HepG2 (cell line): ENCODE results near the gene ANKLE1. TPM values are rescaled to one million over a fixed set of nuclear protein-coding genes. Genes with fewer than 3 reads are reported as not detected.
A peak's percentile ranks its signal among the peaks of the same experiment; 100 is the strongest.

Experiments used
- CHCHD3 ChIP-seq: sonication (generic); formaldehyde crosslinking; IDR thresholded peaks from 2 replicates; pipeline ENCODE4 v1.8.0; 2022; ENCODE audit warnings: mild to moderate bottlenecking, missing genetic modification reagents, moderate library complexity
- FOXP1 ChIP-seq, 2 experiments: fragments of 450-650 bp in 1 of 2; IDR thresholded peaks; 2 replicates each; pipeline ENCODE4 v1.6.1; 2017 to 2018; ENCODE audit warnings: antibody characterized with exemption in 1 of 2
- NR2F1 ChIP-seq, 2 experiments: fragments of 450-650 bp in 1 of 2; formaldehyde crosslinking in 1 of 2; IDR thresholded peaks; 2 replicates each; pipeline versions ENCODE4 v1.5.0 to v1.6.1; 2016 to 2020; ENCODE audit warnings: mild to moderate bottlenecking in 1 of 2, missing compliant biosample characterization in 1 of 2, missing genetic modification reagents in 1 of 2, moderate library complexity in 1 of 2
- PITX1 ChIP-seq: sonication (generic); formaldehyde crosslinking; IDR thresholded peaks from 2 replicates; pipeline ENCODE4 v1.5.1; 2020; ENCODE audit warnings: mild to moderate bottlenecking, missing genetic modification reagents
- SRSF9 ChIP-seq: fragments of 200-400 bp; formaldehyde crosslinking; IDR thresholded peaks from 2 replicates; pipeline ENCODE4 v1.6.1; 2018; ENCODE audit warnings: borderline replicate concordance, mild to moderate bottlenecking, low read depth, low read length; ENCODE audit not compliant: insufficient read depth, poor library complexity, severe bottlenecking
- ZFAT ChIP-seq: sonication (generic); formaldehyde crosslinking; conservative IDR thresholded peaks from 2 replicates; pipeline ENCODE4 v1.8.1; 2023; ENCODE audit warnings: missing genetic modification reagents, inconsistent platforms
- ZMYM3 ChIP-seq: sonication (generic); formaldehyde crosslinking; IDR thresholded peaks from 2 replicates; pipeline ENCODE4 v1.5.1; 2020; ENCODE audit warnings: mild to moderate bottlenecking, missing genetic modification reagents
- ZNF530 ChIP-seq: sonication (generic); formaldehyde crosslinking; IDR thresholded peaks from 2 replicates; pipeline ENCODE4 v1.5.0; 2020; ENCODE audit warnings: low read depth, mild to moderate bottlenecking, missing genetic modification reagents
- polyA plus RNA-seq, 8 experiments: library from polyadenylated mRNA; depleted of rRNA in 3 of 8; stranded (reverse) in 7 of 8; unstranded in 1 of 8; fragments of >200 nt; fragmentation: Illumina TruSeq in 4 of 8; extraction: Trizol in 4 of 8; gene quantifications; 2 replicates each; pipeline versions ENCODE4 v1.2.1 to v1.2.3, GENCODE V29; 2011 to 2016; ENCODE audit warnings: low read depth in 4 of 8, missing spikeins in 1 of 8, mixed read lengths in 1 of 8; ENCODE audit not compliant: insufficient read depth in 1 of 8
- total RNA-seq, 5 experiments: library from RNA; depleted of rRNA; stranded (reverse); fragments of >200 nt; fragmentation: Illumina TruSeq; extraction: Trizol; gene quantifications; 2 replicates each; pipeline ENCODE4 v1.2.3, GENCODE V29; 2016; ENCODE audit warnings: low read depth in 1 of 5
- TF ChIP-seq, protein P1 (sequence below): IDR thresholded peaks from 2 replicates; pipeline ENCODE4 v1.6.1; 2012; ENCODE audit warnings: low read length, improper control_type of control experiment
- TF ChIP-seq, protein P2 (sequence below): fragments of 450-650 bp; IDR thresholded peaks from 2 replicates; pipeline ENCODE4 v1.6.1; 2016
- TF ChIP-seq, protein P3 (sequence below): sonication (generic); formaldehyde crosslinking; IDR thresholded peaks from 2 replicates; pipeline ENCODE4 v1.5.1; 2020; ENCODE audit warnings: missing genetic modification reagents, mild to moderate bottlenecking, borderline replicate concordance
- TF ChIP-seq, protein P4 (sequence below): sonication (generic); formaldehyde crosslinking; IDR thresholded peaks from 2 replicates; pipeline ENCODE4 v1.5.0; 2020; ENCODE audit warnings: mild to moderate bottlenecking, missing genetic modification reagents
- TF ChIP-seq, protein P5 (sequence below): IDR thresholded peaks from 2 replicates; pipeline ENCODE4 v1.6.1; 2012; ENCODE audit warnings: inconsistent platforms
- TF ChIP-seq, protein P6 (sequence below): sonication (generic); formaldehyde crosslinking; IDR thresholded peaks from 2 replicates; pipeline ENCODE4 v1.8.1; 2023; ENCODE audit warnings: mild to moderate bottlenecking, missing genetic modification reagents, borderline replicate concordance
- TF ChIP-seq, protein P7 (sequence below): sonication (generic); formaldehyde crosslinking; IDR thresholded peaks from 2 replicates; pipeline ENCODE4 v1.5.0; 2020; ENCODE audit warnings: missing genetic modification reagents

ANKLE1 gene
- total and polyA plus RNA-seq, 2 of the 13 experiments (the other 11 are each of a cell fraction or from before 2014, with no cell fraction given) = 0.69 to 1.5 TPM

DNA sequence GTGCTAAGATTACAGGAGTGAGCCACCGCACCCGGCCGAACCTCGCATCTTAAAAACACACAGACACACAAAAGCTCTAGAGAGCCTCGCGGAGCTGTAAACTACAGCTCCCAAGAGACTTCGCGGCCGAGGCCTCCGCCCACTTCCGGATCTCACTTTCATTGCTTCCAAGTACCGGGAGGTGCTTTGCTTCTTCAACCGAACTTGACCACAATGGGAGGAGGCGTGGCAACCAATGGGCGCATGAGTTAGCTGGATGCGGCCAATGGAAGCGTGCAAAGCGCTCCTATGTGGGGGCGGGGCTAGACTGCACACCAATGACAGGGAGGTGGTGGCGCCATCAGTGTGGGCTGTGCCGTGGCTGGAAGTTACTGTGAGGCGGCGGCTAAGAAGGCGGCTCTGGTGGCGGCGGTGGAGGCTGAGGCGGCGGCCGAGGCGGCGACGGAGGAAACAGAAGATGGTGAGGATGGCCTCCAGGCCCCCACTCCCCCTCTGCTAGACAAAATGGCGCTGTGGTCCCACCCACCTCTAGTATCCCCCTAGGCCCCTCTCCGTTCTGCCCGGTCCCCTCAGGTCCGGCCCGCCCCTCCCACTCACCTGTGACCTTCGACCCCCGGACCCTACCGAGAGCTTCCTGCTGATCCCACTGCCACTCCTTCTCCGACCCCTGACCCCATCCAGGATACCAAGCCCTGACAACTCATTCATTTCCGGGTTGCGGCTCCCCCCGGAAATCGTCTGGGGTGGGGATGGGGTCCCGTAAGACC, 27.7 kb downstream of the ANKLE1 start, which contains the start of gene DDA1 (continued):
- TF ChIP-seq, protein P1, sequence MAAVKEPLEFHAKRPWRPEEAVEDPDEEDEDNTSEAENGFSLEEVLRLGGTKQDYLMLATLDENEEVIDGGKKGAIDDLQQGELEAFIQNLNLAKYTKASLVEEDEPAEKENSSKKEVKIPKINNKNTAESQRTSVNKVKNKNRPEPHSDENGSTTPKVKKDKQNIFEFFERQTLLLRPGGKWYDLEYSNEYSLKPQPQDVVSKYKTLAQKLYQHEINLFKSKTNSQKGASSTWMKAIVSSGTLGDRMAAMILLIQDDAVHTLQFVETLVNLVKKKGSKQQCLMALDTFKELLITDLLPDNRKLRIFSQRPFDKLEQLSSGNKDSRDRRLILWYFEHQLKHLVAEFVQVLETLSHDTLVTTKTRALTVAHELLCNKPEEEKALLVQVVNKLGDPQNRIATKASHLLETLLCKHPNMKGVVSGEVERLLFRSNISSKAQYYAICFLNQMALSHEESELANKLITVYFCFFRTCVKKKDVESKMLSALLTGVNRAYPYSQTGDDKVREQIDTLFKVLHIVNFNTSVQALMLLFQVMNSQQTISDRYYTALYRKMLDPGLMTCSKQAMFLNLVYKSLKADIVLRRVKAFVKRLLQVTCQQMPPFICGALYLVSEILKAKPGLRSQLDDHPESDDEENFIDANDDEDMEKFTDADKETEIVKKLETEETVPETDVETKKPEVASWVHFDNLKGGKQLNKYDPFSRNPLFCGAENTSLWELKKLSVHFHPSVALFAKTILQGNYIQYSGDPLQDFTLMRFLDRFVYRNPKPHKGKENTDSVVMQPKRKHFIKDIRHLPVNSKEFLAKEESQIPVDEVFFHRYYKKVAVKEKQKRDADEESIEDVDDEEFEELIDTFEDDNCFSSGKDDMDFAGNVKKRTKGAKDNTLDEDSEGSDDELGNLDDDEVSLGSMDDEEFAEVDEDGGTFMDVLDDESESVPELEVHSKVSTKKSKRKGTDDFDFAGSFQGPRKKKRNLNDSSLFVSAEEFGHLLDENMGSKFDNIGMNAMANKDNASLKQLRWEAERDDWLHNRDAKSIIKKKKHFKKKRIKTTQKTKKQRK = no peak
- TF ChIP-seq CHCHD3 = no peak
- TF ChIP-seq, protein P2, sequence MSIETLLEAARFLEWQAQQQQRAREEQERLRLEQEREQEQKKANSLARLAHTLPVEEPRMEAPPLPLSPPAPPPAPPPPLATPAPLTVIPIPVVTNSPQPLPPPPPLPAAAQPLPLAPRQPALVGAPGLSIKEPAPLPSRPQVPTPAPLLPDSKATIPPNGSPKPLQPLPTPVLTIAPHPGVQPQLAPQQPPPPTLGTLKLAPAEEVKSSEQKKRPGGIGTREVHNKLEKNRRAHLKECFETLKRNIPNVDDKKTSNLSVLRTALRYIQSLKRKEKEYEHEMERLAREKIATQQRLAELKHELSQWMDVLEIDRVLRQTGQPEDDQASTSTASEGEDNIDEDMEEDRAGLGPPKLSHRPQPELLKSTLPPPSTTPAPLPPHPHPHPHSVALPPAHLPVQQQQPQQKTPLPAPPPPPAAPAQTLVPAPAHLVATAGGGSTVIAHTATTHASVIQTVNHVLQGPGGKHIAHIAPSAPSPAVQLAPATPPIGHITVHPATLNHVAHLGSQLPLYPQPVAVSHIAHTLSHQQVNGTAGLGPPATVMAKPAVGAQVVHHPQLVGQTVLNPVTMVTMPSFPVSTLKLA = no peak; the same call in 1 of the 2 replicates
- no peak for TF ChIP-seq FOXP1 (IDR thresholded peaks at IDR 0.05)
- no peak for TF ChIP-seq FOXP1 (CRISPR knock-in tag; IDR thresholded peaks at IDR 0.05)
- TF ChIP-seq, protein P3, sequence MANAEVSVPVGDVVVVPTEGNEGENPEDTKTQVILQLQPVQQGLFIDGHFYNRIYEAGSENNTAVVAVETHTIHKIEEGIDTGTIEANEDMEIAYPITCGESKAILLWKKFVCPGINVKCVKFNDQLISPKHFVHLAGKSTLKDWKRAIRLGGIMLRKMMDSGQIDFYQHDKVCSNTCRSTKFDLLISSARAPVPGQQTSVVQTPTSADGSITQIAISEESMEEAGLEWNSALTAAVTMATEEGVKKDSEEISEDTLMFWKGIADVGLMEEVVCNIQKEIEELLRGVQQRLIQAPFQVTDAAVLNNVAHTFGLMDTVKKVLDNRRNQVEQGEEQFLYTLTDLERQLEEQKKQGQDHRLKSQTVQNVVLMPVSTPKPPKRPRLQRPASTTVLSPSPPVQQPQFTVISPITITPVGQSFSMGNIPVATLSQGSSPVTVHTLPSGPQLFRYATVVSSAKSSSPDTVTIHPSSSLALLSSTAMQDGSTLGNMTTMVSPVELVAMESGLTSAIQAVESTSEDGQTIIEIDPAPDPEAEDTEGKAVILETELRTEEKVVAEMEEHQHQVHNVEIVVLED (CRISPR knock-in tag) = peak; percentile 31; the same call in 1 of the 2 replicates
- TF ChIP-seq, protein P4, sequence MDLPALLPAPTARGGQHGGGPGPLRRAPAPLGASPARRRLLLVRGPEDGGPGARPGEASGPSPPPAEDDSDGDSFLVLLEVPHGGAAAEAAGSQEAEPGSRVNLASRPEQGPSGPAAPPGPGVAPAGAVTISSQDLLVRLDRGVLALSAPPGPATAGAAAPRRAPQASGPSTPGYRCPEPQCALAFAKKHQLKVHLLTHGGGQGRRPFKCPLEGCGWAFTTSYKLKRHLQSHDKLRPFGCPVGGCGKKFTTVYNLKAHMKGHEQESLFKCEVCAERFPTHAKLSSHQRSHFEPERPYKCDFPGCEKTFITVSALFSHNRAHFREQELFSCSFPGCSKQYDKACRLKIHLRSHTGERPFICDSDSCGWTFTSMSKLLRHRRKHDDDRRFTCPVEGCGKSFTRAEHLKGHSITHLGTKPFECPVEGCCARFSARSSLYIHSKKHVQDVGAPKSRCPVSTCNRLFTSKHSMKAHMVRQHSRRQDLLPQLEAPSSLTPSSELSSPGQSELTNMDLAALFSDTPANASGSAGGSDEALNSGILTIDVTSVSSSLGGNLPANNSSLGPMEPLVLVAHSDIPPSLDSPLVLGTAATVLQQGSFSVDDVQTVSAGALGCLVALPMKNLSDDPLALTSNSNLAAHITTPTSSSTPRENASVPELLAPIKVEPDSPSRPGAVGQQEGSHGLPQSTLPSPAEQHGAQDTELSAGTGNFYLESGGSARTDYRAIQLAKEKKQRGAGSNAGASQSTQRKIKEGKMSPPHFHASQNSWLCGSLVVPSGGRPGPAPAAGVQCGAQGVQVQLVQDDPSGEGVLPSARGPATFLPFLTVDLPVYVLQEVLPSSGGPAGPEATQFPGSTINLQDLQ (CRISPR knock-in tag) = no peak
- no peak for TF ChIP-seq SRSF9
- TF ChIP-seq NR2F1 (CRISPR knock-in tag; IDR thresholded peaks at IDR 0.05) = peak; percentile 62 to 89; a peak in 3 of 4 replicates
- peak; percentile 79; the same call in 1 of the 2 replicates for TF ChIP-seq PITX1 (CRISPR knock-in tag)
- TF ChIP-seq ZNF530 (CRISPR knock-in tag) = no peak
- TF ChIP-seq, protein P5, sequence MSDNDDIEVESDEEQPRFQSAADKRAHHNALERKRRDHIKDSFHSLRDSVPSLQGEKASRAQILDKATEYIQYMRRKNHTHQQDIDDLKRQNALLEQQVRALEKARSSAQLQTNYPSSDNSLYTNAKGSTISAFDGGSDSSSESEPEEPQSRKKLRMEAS = no peak; the same call in 1 of the 2 replicates
- TF ChIP-seq ZFAT = no peak
- TF ChIP-seq, protein P6, sequence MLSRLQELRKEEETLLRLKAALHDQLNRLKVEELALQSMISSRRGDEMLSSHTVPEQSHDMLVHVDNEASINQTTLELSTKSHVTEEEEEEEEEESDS = no peak
- TF ChIP-seq, protein P7, sequence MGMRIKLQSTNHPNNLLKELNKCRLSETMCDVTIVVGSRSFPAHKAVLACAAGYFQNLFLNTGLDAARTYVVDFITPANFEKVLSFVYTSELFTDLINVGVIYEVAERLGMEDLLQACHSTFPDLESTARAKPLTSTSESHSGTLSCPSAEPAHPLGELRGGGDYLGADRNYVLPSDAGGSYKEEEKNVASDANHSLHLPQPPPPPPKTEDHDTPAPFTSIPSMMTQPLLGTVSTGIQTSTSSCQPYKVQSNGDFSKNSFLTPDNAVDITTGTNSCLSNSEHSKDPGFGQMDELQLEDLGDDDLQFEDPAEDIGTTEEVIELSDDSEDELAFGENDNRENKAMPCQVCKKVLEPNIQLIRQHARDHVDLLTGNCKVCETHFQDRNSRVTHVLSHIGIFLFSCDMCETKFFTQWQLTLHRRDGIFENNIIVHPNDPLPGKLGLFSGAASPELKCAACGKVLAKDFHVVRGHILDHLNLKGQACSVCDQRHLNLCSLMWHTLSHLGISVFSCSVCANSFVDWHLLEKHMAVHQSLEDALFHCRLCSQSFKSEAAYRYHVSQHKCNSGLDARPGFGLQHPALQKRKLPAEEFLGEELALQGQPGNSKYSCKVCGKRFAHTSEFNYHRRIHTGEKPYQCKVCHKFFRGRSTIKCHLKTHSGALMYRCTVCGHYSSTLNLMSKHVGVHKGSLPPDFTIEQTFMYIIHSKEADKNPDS (CRISPR knock-in tag) = peak; percentile 76; the same call in 1 of the 2 replicates
- peak; percentile 55 for TF ChIP-seq ZMYM3
